Esophagus muscularis mucosa (tissue), 4 donors: Measurements from ENCODE around the gene ARSG. TPM values are rescaled to one million over a fixed set of nuclear protein-coding genes. Genes with fewer than 3 reads are reported as not detected.

ENCODE experiments used
- DNase-seq: peaks from one replicate; pipeline ENCODE4 v3.0.0-alpha.2; 2017; ENCODE audit errors: extremely low spot score
- H3K27ac ChIP-seq, 4 donors: fragments of 200-600 bp; sonication (generic); replicated peaks in 1 of 4; 1 replicate in 3 of 4; 2 replicates in 1 of 4; pipeline ENCODE4 v1.5.1; 2016 to 2019; ENCODE audit warnings: mild to moderate bottlenecking in 1 of 4
- H3K27me3 ChIP-seq, 4 donors: fragments of 200-600 bp; sonication (generic); one replicate each; pipeline versions ENCODE4 v1.5.1 to v1.6.0; 2016 to 2019
- H3K36me3 ChIP-seq, 4 donors: fragments of 200-600 bp; sonication (generic); one replicate each; pipeline ENCODE4 v1.5.1; 2016 to 2019
- H3K4me1 ChIP-seq, 4 donors: fragments of 200-600 bp; sonication (generic); one replicate each; pipeline ENCODE4 v1.5.1; 2016 to 2019
- H3K4me3 ChIP-seq, 4 donors: fragments of 200-600 bp; sonication (generic); 1 replicate in 2 of 4; 2 replicates in 2 of 4; pipeline ENCODE4 v1.5.1; 2016 to 2019; ENCODE audit warnings: mild to moderate bottlenecking in 4 of 4, moderate library complexity in 1 of 4
- H3K9me3 ChIP-seq, 4 donors: fragments of 200-600 bp; sonication (generic); 1 replicate in 3 of 4; 2 replicates in 1 of 4; pipeline ENCODE4 v1.5.1; 2016 to 2019
- CTCF ChIP-seq, 3 experiments: fragments of 200-600 bp in 2 of 3; fragments of 450-650 bp in 1 of 3; sonication (generic) in 2 of 3; IDR thresholded peaks; one replicate each; pipeline ENCODE4 v1.5.1; 2017 to 2019; ENCODE audit warnings: antibody characterized with exemption in 3 of 3, mild to moderate bottlenecking in 2 of 3, moderate library complexity in 1 of 3
- EP300 ChIP-seq: sonication (generic); formaldehyde crosslinking; IDR thresholded peaks from one replicate; pipeline ENCODE4 v1.6.1; 2017; ENCODE audit warnings: antibody characterized with exemption
- POLR2A ChIP-seq: fragments of 450-650 bp; IDR thresholded peaks from one replicate; pipeline ENCODE4 v1.6.1; 2017; ENCODE audit warnings: antibody characterized with exemption, moderate library complexity, mild to moderate bottlenecking, low read depth
- POLR2AphosphoS5 ChIP-seq, 2 donors: sonication (generic); formaldehyde crosslinking; IDR thresholded peaks; one replicate each; pipeline ENCODE4 v1.6.1; 2017; ENCODE audit warnings: antibody characterized with exemption in 2 of 2
- WGBS: methylation state at CpG from one replicate; pipeline ENCODE4 v1.1.5; 2018; 5-methylcytosine and 5-hydroxymethylcytosine counted together
- intact Hi-C: fragments of 100-400 bp; cut with DNase I; formaldehyde crosslinking; loops from one replicate; pipeline ENCODE4 v1.15.1; 2023
- total RNA-seq, 4 donors: library from RNA; depleted of rRNA; stranded (reverse); fragments of >200 nt; gene quantifications; one replicate each; pipeline versions ENCODE4 v1.1.0 to v1.2.1, GENCODE V29; 2016

The ARSG gene
- total RNA-seq, 4 donors from 2014 or later = 1.7 to 4.9 (median 2.8) TPM

GRCh38 chr17:68379692-68380677, 88.7 kb downstream of the ARSG start:
- H3K4me3 ChIP-seq = no peak overlapping the region
- H3K27ac ChIP-seq = peak overlapping the region; percentile 84 to 93 (median 92)
- DNase-seq = no peak
- H3K9me3 ChIP-seq = no peaks in the 10 kb centered on the region
- H3K4me1 ChIP-seq = peaks cover 36 to 52% (median 44%) of the 10 kb centered on the region in 4 donors
- no peaks in the 10 kb centered on the region for H3K27me3 ChIP-seq
- intact Hi-C loops = no loop called here
- WGBS = 97% methylated on average over 11 of the region's 11 CpGs
- H3K36me3 ChIP-seq = no peaks in the 10 kb centered on the region
- TF ChIP-seq POLR2AphosphoS5 (IDR thresholded peaks at IDR 0.05) = no peak
- no peak for TF ChIP-seq POLR2A
- no peak for TF ChIP-seq EP300
- no peak for TF ChIP-seq CTCF (IDR thresholded peaks at IDR 0.05)

- no peak for DNase-seq
- intact Hi-C loops = no loop called here
- H3K36me3 ChIP-seq = no peaks in the 10 kb centered on the region
- H3K4me1 ChIP-seq = peaks cover 43 to 57% (median 48%) of the 10 kb centered on the region in 4 donors
- H3K4me3 ChIP-seq = no peak overlapping the region
- WGBS = 84% methylated on average over 15 of the region's 15 CpGs
- no peaks in the 10 kb centered on the region for H3K9me3 ChIP-seq
- TF ChIP-seq CTCF (IDR thresholded peaks at IDR 0.05) = no peak
- TF ChIP-seq EP300 = no peak
- no peak for TF ChIP-seq POLR2AphosphoS5 (IDR thresholded peaks at IDR 0.05)
- TF ChIP-seq POLR2A = no peak
- no peaks in the 10 kb centered on the region for H3K27me3 ChIP-seq
- H3K27ac ChIP-seq = no peak overlapping the region
Observed at GRCh38 chr17:68381076-68381900, 90.0 kb downstream of the ARSG start.

- Histone ChIP-seq H3K27me3 (no peaks in the 10 kb centered on the region), H3K4me1 (peaks cover 34 to 56% (median 44%) of the 10 kb centered on the region in 4 donors), H3K27ac (peak overlapping the region in 1 of 4 donors; percentile 25), H3K9me3 (no peaks in the 10 kb centered on the region), H3K36me3 (no peaks in the 10 kb centered on the region), H3K4me3 (no peak overlapping the region)
- WGBS = 76% methylated on average over 3 of the region's 3 CpGs
- TF ChIP-seq POLR2AphosphoS5 (IDR thresholded peaks at IDR 0.05) (no peak), POLR2A (no peak), EP300 (no peak), CTCF (IDR thresholded peaks at IDR 0.05) (no peak)
- intact Hi-C loops = no loop called here
- DNase-seq = no peak
Observed at GRCh38 chr17:68382582-68383085, 91.3 kb downstream of the ARSG start.

- no peaks in the 10 kb centered on the region for H3K36me3 ChIP-seq
- TF ChIP-seq POLR2AphosphoS5 (IDR thresholded peaks at IDR 0.05) (no peak), CTCF (IDR thresholded peaks at IDR 0.05) (no peak), POLR2A (no peak), EP300 (no peak)
- 81% methylated on average over 4 of the region's 4 CpGs for WGBS
- no peaks in the 10 kb centered on the region for H3K27me3 ChIP-seq
- intact Hi-C loops = no loop called here
- no peak for DNase-seq
- no peaks in the 10 kb centered on the region for H3K9me3 ChIP-seq
- H3K4me1 ChIP-seq = peaks cover 30 to 51% (median 40%) of the 10 kb centered on the region in 4 donors
- H3K4me3 ChIP-seq = no peak overlapping the region
- H3K27ac ChIP-seq = peak overlapping the region in 2 of 4 donors; percentile 19 to 25
Observed at GRCh38 chr17:68383120-68383442, 91.8 kb downstream of the ARSG start.
